Trophoblast cell (in vitro differentiated cells and primary cell): ENCODE results near the gene TUBA1C.

ENCODE experiments used
- DNase-seq, 2 donors: peaks; one replicate each; pipeline ENCODE4 v3.0.0-alpha.2; 2016
- H2AFZ ChIP-seq: 2 replicates; pipeline ENCODE4 v1.6.1; 2013; ENCODE audit warnings: low read length, moderate library complexity, mild to moderate bottlenecking; ENCODE audit not compliant: insufficient read depth, poor library complexity
- H2AK5ac ChIP-seq: 2 replicates; pipeline ENCODE4 v1.6.1; 2013; ENCODE audit warnings: mild to moderate bottlenecking, low read length
- H2BK120ac ChIP-seq: 2 replicates; pipeline ENCODE4 v1.6.1; 2013; ENCODE audit warnings: low read length, mild to moderate bottlenecking, moderate library complexity; ENCODE audit not compliant: insufficient read depth, poor library complexity
- H2BK12ac ChIP-seq: 2 replicates; pipeline ENCODE4 v1.6.1; 2013; ENCODE audit warnings: mild to moderate bottlenecking, low read length, moderate library complexity
- H2BK5ac ChIP-seq: 2 replicates; pipeline ENCODE4 v1.6.1; 2013; ENCODE audit warnings: low read length, low read depth, moderate library complexity, mild to moderate bottlenecking; ENCODE audit not compliant: poor library complexity
- H3K14ac ChIP-seq: 2 replicates; pipeline ENCODE4 v1.6.1; 2013; ENCODE audit warnings: mild to moderate bottlenecking, low read length
- H3K18ac ChIP-seq: 2 replicates; pipeline ENCODE4 v1.6.1; 2013; ENCODE audit warnings: mild to moderate bottlenecking, low read length
- H3K23ac ChIP-seq: 2 replicates; pipeline ENCODE4 v1.6.1; 2013; ENCODE audit warnings: low read length
- H3K27ac ChIP-seq: 2 replicates; pipeline ENCODE4 v1.5.1; 2013; ENCODE audit warnings: low read depth, mild to moderate bottlenecking, inconsistent platforms, low read length, moderate library complexity
- H3K27me3 ChIP-seq: 2 replicates; pipeline ENCODE4 v1.6.1; 2013; ENCODE audit warnings: inconsistent platforms, mild to moderate bottlenecking, low read length, moderate library complexity; ENCODE audit not compliant: insufficient read depth
- H3K36me3 ChIP-seq, 2 experiments: 1 replicate in 1 of 2; 2 replicates in 1 of 2; pipeline ENCODE4 v1.6.1; 2013; ENCODE audit warnings: low read length in 2 of 2, mild to moderate bottlenecking in 2 of 2, moderate library complexity in 1 of 2; ENCODE audit not compliant: insufficient read depth in 2 of 2, control insufficient read depth in 1 of 2
- H3K4ac ChIP-seq: 2 replicates; pipeline ENCODE4 v1.6.1; 2013; ENCODE audit warnings: low read depth, mild to moderate bottlenecking, low read length, moderate library complexity
- H3K4me1 ChIP-seq, 2 experiments: 1 replicate in 1 of 2; 2 replicates in 1 of 2; pipeline ENCODE4 v1.6.1; 2013; ENCODE audit warnings: low read length in 2 of 2, mild to moderate bottlenecking in 2 of 2, moderate library complexity in 1 of 2; ENCODE audit not compliant: insufficient read depth in 2 of 2, control insufficient read depth in 1 of 2
- H3K4me2 ChIP-seq: 2 replicates; pipeline ENCODE4 v1.6.1; 2013; ENCODE audit warnings: inconsistent platforms, mild to moderate bottlenecking, low read length, moderate library complexity
- H3K4me3 ChIP-seq: 2 replicates; pipeline ENCODE4 v1.5.1; 2013; ENCODE audit warnings: mild to moderate bottlenecking, low read depth, low read length, inconsistent platforms
- H3K79me1 ChIP-seq: one replicate; pipeline ENCODE4 v1.6.1; 2013; ENCODE audit warnings: low read length
- H3K79me2 ChIP-seq: 2 replicates; pipeline ENCODE4 v1.6.1; 2013; ENCODE audit warnings: low read length, mild to moderate bottlenecking; ENCODE audit not compliant: control insufficient read depth, insufficient read depth, poor library complexity
- H3K9ac ChIP-seq: 2 replicates; pipeline ENCODE4 v1.6.1; 2013; ENCODE audit warnings: mild to moderate bottlenecking, low read length
- H3K9me3 ChIP-seq: 2 replicates; pipeline ENCODE4 v1.6.1; 2013; ENCODE audit warnings: low read depth, mild to moderate bottlenecking, control low read depth, inconsistent platforms, low read length; ENCODE audit not compliant: insufficient read depth
- H4K12ac ChIP-seq: 2 replicates; pipeline ENCODE4 v1.6.1; 2013; ENCODE audit warnings: low read depth, mild to moderate bottlenecking, low read length, moderate library complexity
- H4K8ac ChIP-seq: 2 replicates; pipeline ENCODE4 v1.6.1; 2013; ENCODE audit warnings: low read depth, mild to moderate bottlenecking, low read length, moderate library complexity
- H4K91ac ChIP-seq: one replicate; pipeline ENCODE4 v1.6.1; 2013; ENCODE audit warnings: low read depth, mild to moderate bottlenecking, low read length, moderate library complexity
- WGBS: extraction: QIAGEN DNeasy Blood & Tissue Kit; methylation state at CpG from one replicate; pipeline ENCODE4 v1.1.7; 2013; ENCODE audit warnings: missing lambda C conversion rate; ENCODE audit not compliant: insufficient read length, insufficient coverage; ENCODE audit errors: extremely low coverage; 5-methylcytosine and 5-hydroxymethylcytosine counted together

TUBA1C gene

DNA sequence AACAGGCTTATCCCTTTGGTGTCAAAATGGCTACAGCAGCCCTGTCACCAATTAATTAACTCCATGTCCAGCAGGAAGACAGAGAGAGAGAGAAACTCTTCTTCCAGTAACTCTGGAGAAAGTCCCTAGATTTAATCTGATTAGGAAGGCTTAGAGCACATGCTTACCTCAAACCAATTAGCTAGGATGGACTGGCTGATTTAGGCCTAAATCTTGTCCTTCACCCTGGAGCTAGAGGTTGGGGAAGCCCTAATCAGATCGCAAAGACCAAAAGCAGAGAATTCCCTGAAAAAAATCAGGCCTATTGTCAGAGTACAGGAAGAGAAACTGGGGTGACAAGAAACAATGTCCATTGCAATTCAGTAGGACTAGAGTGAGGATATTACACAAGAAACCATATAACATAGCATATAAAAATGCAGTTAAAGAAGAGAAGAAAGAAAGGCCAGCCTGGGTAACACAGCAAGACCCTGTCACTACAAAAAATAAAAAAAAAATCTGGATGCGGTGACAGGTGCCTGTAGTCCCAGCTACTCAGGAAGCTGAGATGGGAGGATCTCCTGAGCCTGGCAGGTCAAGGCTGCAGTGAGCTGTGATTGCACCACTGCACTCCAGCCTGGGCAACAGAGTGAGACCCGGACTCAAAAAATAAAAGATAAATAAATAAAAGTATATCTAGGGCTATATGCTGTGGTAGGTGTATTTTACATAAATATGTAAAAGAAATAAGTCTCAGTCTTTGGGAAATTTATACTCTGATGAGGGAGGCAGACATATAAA is 41.1 kb upstream of the TUBA1C start:
- Histone ChIP-seq H2BK5ac (no peak overlapping the region), H2BK120ac (no peak overlapping the region), H3K27me3 (no peaks in the 10 kb centered on the region), H3K4me2 (no peak overlapping the region), H4K12ac (no peak overlapping the region), H2AFZ (no peak overlapping the region), H3K4ac (no peak overlapping the region), H2AK5ac (no peak overlapping the region), H3K9ac (no peak overlapping the region), H3K23ac (no peak overlapping the region), H4K8ac (no peak overlapping the region), H3K4me3 (no peak overlapping the region), H3K18ac (no peak overlapping the region), H3K36me3 (no peaks in the 10 kb centered on the region), H3K14ac (no peak overlapping the region), H3K4me1 (no peaks in the 10 kb centered on the region), H3K9me3 (no peaks in the 10 kb centered on the region), H4K91ac (no peak overlapping the region), H2BK12ac (no peak overlapping the region), H3K79me2 (no peaks in the 10 kb centered on the region), H3K27ac (no peak overlapping the region), H3K79me1 (no peaks in the 10 kb centered on the region)
- DNase-seq = no peak
- no CpG with 5 or more reads among the region's 3 CpGs for WGBS

- no CpG with 5 or more reads among the region's 7 CpGs for WGBS
- no peak overlapping the region for H4K8ac ChIP-seq
Observed at GRCh38 chr12:49225576-49226166, 39.2 kb upstream of the TUBA1C start.

GRCh38 chr12:49227713-49228112 is 37.2 kb upstream of the TUBA1C start:
- Histone ChIP-seq H3K36me3 (no peaks in the 10 kb centered on the region), H3K23ac (no peak overlapping the region), H2AFZ (no peak overlapping the region), H2BK12ac (no peak overlapping the region), H3K4ac (no peak overlapping the region), H2BK5ac (no peak overlapping the region), H4K8ac (no peak overlapping the region), H2AK5ac (no peak overlapping the region), H3K18ac (no peak overlapping the region), H3K4me1 (no peaks in the 10 kb centered on the region), H3K27me3 (no peaks in the 10 kb centered on the region), H3K14ac (no peak overlapping the region), H3K9me3 (no peaks in the 10 kb centered on the region), H3K27ac (no peak overlapping the region), H4K12ac (no peak overlapping the region), H3K79me1 (no peaks in the 10 kb centered on the region), H3K4me2 (no peak overlapping the region), H2BK120ac (no peak overlapping the region), H3K9ac (no peak overlapping the region), H4K91ac (no peak overlapping the region), H3K79me2 (no peaks in the 10 kb centered on the region), H3K4me3 (no peak overlapping the region)
- DNase-seq = no peak
- no CpG with 5 or more reads among the region's 3 CpGs for WGBS

More at GRCh38 chr12:49225576-49226166, 39.2 kb upstream of the TUBA1C start:
- Histone ChIP-seq H3K79me1 (no peaks in the 10 kb centered on the region), H3K27ac (no peak overlapping the region), H3K36me3 (no peaks in the 10 kb centered on the region), H2BK5ac (no peak overlapping the region), H3K4me2 (no peak overlapping the region), H3K14ac (no peak overlapping the region), H3K79me2 (no peaks in the 10 kb centered on the region), H3K9ac (no peak overlapping the region), H2AK5ac (no peak overlapping the region), H3K18ac (no peak overlapping the region), H3K4me1 (no peaks in the 10 kb centered on the region), H3K27me3 (no peaks in the 10 kb centered on the region), H2AFZ (no peak overlapping the region), H4K12ac (no peak overlapping the region), H3K4me3 (no peak overlapping the region), H2BK12ac (no peak overlapping the region), H2BK120ac (no peak overlapping the region), H3K23ac (no peak overlapping the region), H3K4ac (no peak overlapping the region), H4K91ac (no peak overlapping the region), H3K9me3 (no peaks in the 10 kb centered on the region)
- no peak for DNase-seq

GRCh38 chr12:49228653-49229052 is 36.2 kb upstream of the TUBA1C start:
- Histone ChIP-seq H3K36me3 (no peaks in the 10 kb centered on the region), H4K91ac (no peak overlapping the region), H3K23ac (no peak overlapping the region), H3K27ac (no peak overlapping the region), H4K8ac (no peak overlapping the region), H2BK12ac (no peak overlapping the region), H3K14ac (no peak overlapping the region), H2AFZ (no peak overlapping the region), H2AK5ac (no peak overlapping the region), H3K18ac (no peak overlapping the region), H3K4me2 (no peak overlapping the region), H3K9ac (no peak overlapping the region), H3K79me2 (no peaks in the 10 kb centered on the region), H4K12ac (no peak overlapping the region), H3K4ac (no peak overlapping the region), H2BK5ac (no peak overlapping the region), H3K27me3 (no peaks in the 10 kb centered on the region), H3K9me3 (no peaks in the 10 kb centered on the region), H2BK120ac (no peak overlapping the region), H3K4me1 (peaks cover 2% of the 10 kb centered on the region in 2 experiments), H3K4me3 (no peak overlapping the region), H3K79me1 (no peaks in the 10 kb centered on the region)
- no peak for DNase-seq
- WGBS = no CpG with 5 or more reads among the region's 3 CpGs
